ENCODE results near the gene REEP3.

GRCh38 chr10:63667596-63668480 lies 146.6 kb downstream of the REEP3 start:
- TF ChIP-seq CTCF (IDR thresholded peaks at IDR 0.05; ENCODE audit: poor library complexity): no peak
- no peak for TF ChIP-seq EZH2 (IDR thresholded peaks at IDR 0.05; ENCODE audit: borderline replicate concordance)
- no peak for TF ChIP-seq EZH2phosphoT487 (IDR thresholded peaks at IDR 0.05; ENCODE audit: low read depth, severe bottlenecking, unreplicated experiment)
